ENCODE measurements around the gene FBXO45.
"Not testable (repeated sequence)": the region's sequence is repeated elsewhere in the genome, so short reads cannot be mapped to it uniquely, and the experiment has no call there.

The FBXO45 gene

DNA sequence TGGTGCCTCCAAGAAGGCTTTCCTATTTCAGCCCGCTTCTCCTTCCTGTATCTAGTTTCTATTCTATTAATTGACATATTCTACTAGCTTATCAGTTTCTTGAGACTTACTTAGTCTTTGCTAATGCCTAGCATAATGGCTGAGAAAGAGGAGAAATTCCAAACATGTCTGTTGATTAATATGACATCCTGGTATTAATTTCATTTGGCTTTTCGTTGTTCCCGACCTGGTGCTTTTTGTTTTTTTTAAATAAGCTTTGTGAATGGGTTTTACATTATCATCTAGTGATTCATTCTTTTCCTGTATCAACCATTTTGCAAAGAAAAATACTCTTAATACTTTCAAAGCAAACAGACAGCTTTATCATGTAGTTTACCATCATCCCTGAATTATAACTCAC, 13.2 kb upstream of the FBXO45 start:
- no peak for DNase-seq (ENCODE audit: low read depth in 2 of 3, low spot score in 2 of 3)

DNA sequence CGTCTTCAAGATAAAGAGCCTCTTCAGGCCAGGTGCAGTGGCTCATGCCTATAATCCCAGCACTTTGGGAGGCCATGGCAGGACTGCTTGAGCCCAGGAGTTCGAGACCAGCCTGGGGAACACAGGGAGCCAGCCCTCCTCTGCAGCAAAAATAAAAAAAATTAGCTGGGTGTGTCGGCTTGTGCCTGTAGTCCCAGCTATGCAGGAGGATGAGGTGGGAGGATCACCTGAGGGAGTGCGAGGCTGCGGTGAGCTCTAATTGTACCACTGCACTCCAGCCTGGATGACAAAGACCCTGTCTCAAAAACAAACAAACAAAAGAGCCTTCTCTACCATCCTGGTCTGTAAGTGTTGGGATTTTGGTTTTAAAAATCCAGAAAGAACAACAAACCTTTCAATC, 11.2 kb upstream of the FBXO45 start:
- no peak for DNase-seq (ENCODE audit: low read depth in 2 of 3, low spot score in 2 of 3)

DNA sequence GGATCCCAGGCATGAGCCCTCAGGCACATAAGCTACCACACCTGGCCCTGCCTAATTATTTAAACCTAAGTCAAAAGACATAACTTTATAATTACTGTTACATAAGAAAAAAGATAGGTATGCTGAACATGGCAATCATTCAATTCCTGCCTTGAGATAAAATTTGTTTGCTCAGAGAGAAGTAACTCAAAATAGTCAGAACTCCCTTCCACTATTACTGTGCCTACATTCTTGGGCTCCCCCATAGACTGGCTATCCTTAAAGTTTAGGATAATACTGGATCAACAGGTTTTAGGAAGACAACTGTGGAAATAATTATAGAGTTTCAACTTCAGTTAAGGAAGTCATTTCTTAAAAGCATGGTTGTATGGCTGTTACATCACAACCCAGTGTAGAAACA, 10.0 kb upstream of the FBXO45 start:
- DNase-seq (ENCODE audit: low read depth in 2 of 3, low spot score in 2 of 3) = no peak

DNA sequence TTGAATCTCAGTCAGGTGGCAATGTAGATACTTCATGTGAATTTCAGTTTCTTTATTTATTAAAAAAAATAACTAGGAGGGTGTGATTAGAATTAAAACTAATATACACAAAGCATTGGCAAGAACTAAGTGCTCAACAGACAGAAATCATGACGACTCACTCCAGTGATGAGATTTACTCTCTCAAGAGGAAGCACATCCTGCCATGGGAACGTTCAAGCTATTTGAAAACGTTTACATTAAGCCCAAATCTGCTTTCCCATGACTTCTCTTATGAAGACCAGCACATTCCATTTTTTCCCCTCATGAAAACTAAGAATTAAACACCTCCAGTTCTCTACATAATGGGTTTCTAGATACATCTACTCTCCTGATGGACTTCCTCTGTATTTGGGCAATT, 8.6 kb upstream of the FBXO45 start:
- DNase-seq (ENCODE audit: low read depth in 2 of 3, low spot score in 2 of 3) = no peak

DNA sequence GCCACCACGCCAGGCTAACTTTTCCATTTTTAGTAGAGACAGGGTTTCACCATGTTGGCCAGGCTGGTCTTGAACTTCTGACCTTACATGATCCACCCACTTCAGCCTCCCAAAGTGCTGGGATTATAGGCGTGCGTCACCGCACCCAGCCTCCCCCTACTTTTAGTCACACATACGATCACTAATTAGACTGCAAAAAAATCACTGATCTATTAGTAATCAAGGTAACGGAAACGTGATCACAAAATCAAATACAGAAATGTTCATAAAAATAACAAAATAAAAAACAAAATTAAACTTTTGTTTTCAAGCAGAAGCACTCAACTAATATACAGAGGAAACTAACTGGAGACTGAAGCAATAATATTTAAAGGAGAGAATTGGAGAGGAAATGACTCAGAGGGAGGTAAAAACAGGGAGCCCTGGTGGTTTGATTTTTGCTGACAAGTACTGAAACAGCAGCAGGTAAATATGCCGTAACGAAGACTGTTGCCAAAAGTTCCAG, 4.7 kb upstream of the FBXO45 start:
- DNase-seq (ENCODE audit: low read depth in 2 of 3, low spot score in 2 of 3) = no peak

DNA sequence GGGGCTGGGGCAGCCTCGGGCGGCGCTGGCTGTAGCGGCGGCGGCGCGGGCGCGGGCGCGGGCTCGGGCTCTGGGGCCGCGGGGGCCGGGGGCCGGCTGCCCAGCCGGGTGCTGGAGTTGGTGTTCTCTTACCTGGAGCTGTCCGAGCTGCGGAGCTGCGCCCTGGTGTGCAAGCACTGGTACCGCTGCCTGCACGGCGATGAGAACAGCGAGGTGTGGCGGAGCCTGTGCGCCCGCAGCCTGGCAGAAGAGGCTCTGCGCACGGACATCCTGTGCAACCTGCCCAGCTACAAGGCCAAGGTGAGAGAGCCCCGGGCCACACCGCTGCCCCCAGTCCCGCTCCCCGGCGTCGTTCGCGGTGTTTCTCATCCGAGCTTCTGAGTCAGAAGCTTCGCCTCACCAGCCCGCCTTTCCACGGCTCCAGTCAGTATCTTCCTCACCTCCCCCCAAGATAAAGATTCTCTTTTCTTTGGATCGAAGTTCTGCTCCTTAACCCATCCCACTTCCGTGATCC, 600 bp downstream of the FBXO45 start:
- DNase-seq (ENCODE audit: low read depth in 2 of 3, low spot score in 2 of 3) = peak in 1 of 3 experiments; percentile 24

DNA sequence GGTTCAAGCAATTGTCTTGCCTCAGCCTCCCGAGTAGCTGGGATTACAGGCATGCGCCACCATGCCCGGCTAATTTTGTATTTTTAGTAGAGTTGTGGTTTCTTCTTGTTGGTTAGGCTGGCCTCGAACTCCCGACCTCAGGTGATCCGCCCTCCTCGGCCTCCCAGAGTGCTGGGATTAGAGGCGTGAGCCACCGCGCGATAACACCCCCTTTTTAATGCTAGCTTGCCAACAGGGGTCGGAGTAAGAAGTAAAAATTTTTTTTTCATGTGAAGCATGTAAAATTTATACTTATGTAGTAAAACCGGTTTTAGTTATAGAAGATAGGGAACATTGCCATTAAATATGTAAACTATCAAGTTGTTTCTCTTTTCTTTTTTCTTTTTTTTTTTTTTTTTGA, 1.9 kb downstream of the FBXO45 start:
- DNase-seq (ENCODE audit: low read depth in 2 of 3, low spot score in 2 of 3) = not testable (repeated sequence)

DNA sequence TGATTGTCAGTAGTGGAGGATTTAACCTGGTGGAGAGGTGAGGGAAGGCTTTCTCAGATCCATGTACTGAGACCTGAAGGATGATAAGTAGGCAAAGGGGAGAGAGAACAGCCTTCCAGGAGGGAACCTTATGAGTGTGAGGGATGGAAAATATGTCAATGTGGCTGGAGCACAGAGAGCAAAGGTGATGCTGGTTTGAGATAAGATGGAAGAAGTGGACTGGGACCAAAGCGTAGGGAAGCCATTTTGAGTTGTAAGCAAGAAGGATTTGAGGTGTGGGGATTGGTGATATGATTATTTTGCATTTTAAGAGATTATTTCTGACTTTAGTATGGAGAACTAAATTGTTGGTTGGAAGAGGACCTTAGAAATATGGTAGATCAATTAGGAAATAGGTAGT, 3.9 kb downstream of the FBXO45 start:
- no peak for DNase-seq (ENCODE audit: low read depth in 2 of 3, low spot score in 2 of 3)

DNA sequence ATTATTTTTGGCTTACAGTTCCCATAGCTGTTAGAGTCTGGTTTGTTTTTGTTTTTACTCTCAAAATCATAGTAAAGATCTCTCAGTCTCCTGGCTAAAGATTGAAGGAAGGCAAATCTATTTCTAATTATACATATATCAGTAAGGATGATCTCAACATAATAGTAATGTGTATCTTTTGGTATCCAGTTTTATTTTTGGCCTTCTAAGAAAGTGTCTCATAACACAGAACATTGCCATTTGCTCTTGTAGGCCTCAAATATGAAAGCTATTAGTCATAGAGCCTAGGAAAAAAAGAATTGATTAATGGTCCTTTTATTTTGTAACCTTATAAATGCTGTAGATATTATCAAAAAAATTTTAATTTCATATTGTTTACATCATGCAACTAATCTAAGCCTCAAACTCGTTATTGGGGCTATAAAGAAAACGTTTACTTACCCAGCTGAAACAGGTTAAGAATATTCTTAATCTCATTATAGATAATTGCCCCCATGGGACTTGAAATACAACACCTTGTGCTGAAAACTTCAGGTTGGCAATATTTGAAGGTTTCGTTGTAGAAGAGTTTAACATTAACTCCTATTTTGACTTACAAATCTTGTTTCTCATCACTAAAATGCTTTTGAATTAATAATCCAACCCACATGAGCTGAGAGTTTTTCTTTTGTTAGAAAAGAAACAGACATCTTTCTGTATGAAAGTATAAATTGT, 16.7 kb downstream of the FBXO45 start:
- no peak for DNase-seq (ENCODE audit: low read depth in 2 of 3, low spot score in 2 of 3)

DNA sequence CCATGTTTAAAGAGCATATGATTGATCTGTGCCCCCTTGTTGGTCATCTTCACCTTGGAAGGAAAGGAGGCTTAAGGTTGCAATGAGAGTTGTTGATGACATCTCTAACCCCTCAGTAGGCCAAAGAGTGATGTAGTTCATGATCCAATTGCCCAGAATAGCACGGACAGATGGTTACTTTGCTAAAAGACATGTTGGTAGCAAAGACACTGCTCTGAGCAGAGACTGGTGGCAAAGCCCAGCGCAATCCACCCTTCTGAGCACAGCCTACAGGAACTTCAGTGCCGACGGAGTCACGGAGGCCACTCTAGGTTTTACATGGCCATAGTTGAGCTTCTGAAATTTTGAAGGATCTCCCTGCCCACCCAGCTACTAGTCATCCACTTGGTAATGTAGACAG, 21.8 kb downstream of the FBXO45 start:
- DNase-seq (ENCODE audit: low read depth in 2 of 3, low spot score in 2 of 3) = no peak

DNA sequence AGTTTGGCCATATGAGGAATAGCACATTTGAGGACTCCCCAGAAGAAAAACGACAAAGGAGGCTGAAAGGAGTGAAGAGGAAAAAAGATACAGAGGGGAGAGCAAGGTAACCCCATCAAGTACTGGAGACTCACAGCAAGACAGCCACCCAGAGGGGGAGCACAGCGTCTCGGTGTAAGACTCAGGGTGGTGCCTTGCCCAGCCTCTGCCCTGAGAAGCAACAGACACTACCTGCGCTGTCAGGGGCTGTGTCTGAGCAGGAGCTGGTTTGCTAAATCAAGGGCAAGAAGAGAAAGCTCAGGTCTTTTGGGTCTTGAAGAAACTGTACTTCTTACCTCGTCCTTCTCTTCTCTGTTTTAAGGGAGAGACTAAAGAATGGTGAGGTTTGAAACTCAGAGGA, 27.9 kb downstream of the FBXO45 start:
- DNase-seq (ENCODE audit: low read depth in 2 of 3, low spot score in 2 of 3) = no peak

DNA sequence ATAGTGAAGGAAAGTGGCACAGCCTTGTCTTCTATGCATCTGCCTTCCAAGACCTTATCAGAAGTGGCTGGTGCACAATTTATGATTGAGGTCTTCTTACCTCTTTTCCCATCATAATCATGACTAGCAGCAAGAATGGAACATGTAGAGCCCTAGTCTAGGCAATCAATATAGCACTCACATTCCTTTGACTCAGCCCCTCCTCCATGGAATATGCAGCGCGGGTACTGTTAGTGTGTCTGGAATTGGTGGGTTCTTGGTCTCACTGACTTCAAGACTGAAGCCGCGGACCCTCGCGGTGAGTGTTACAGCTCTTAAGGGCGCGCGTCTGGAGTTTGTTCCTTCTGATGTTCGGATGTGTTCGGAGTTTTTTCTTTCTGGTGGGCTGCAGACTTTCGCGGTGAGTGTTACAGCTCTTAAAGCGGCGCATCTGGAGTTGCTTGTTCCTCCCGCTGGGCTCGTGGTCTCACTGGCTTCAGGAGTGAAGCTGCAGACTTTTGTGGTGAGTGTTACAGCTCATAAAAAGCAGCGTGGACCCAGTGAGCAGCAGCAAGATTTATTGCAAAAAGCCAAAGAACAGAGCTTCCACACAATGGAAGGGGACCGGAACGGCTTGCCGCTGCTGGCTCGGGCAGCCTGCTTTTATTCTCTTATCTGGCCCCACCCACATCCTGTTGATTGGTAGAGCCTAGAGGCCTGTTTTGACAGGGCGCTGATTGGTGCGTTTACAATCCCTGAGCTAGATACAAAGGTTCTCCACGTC, 29.7 kb downstream of the FBXO45 start:
- DNase-seq (ENCODE audit: low read depth in 2 of 3, low spot score in 2 of 3) = not testable (repeated sequence)

DNA sequence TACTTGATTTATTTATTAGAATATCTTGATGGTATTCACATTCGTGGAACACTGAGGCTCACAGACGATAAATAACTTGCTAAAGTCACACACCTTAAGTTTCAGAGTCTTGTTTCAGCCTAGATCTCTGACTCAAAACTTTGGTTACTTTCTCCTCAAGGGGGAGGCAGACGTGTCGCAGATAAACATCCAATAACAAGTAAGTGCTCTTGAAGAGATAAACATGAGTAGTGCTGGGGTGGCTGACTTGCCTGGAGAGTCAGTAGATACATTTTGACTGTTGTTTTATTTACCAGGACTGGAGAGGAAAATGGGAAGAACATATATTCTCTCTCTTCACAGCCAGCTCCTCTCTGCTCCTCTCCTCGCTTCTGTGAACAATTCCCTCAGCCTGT, 31.3 kb downstream of the FBXO45 start:
- DNase-seq (ENCODE audit: low read depth in 2 of 3, low spot score in 2 of 3) = no peak

DNA sequence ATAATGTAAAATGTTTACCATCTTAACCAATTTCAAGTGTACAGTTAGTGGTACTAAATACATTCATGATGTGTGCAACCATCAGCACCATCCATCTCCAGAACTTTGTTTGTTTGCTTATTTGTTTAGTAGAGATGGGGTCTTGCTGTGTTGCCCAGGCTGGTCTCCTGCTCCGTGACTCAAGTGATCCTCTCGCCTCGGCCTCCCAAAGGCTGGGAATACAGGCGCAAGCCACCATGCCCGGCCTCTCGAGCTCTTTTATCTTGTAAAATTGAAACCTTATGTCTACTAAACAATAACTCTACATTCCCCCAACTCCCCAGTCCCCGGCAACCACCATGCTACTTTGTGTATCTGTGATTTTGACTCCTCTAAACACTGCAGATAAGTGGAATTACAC, 31.9 kb downstream of the FBXO45 start:
- DNase-seq (ENCODE audit: low read depth in 2 of 3, low spot score in 2 of 3) = no peak

DNA sequence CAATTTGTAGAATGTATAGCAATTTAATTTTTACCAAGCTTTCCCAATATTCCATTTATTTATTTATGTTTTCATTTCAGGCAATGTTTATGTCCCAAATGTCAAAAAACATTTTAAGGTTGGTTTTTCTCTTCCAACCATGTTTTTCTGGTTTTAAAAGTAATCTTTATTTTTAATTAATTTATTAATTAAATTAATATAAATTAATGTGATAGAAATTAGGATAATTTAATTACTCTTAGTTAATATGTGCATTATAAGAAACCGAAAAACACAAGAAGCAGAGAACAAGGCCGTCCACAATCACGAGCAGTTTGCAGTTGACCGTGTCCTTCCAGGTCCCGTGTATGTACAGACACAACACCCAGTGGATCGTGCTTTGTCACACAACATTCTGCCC, 34.2 kb downstream of the FBXO45 start:
- DNase-seq (ENCODE audit: low read depth in 2 of 3, low spot score in 2 of 3) = no peak

DNA sequence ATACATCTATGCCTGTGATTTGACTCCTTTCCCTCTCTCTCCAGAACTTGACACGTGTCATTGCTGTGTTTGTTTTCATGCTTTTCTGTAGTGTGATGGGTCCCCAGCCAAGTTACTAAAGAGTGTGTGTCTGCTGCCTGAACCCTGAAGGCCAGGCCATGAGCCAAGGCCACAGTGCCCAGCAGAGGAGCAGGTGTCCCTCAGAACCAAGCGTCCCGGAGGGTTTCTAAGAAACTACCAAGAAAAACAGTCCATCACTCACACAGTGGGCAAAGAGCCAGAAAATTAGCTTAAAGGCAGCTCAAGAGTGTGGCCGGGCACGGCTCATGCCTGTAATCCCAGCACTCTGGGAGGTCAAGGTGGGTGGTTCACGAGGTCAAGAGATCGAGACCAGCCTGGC, 35.2 kb downstream of the FBXO45 start:
- no peak for DNase-seq (ENCODE audit: low read depth in 2 of 3, low spot score in 2 of 3)

DNA sequence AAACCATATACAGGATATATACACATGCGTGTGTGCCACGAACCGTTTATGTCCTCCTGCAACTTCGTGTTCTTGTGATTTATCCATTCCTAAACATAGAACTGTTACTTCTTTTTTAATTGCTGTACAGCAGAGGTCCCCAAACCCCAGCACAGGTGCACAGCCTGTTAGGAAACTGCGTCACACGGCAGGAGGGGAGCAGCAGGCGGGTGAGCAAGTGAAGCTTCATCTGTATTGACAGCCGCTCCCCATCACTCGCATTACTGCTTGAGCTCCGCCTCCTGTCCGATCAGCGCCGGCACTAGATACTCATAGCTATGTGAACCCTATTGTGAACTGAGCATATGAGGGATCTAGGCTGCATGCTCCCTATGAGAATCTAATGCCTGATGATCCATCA, 36.1 kb downstream of the FBXO45 start:
- no peak for DNase-seq (ENCODE audit: low read depth in 2 of 3, low spot score in 2 of 3)

DNA sequence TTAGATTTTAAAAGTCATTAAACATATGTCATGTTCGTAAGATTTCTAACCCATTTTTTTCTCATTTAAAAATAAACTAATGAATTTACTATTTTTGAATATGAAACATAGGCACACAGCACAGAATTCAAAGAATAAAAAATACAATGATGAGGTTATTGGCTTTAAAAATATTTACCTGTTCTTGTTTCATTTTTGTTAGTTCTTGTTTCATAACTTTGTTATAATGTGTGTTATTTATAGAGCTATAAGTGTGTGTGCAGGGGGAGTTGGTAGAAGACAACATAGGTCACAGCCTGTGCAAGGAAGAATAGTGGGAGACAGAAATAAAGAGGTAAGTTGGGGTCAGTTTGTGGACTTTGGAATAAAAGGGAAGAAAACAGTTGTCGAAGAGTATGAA, 40.2 kb downstream of the FBXO45 start:
- no peak for DNase-seq (ENCODE audit: low read depth in 2 of 3, low spot score in 2 of 3)

DNA sequence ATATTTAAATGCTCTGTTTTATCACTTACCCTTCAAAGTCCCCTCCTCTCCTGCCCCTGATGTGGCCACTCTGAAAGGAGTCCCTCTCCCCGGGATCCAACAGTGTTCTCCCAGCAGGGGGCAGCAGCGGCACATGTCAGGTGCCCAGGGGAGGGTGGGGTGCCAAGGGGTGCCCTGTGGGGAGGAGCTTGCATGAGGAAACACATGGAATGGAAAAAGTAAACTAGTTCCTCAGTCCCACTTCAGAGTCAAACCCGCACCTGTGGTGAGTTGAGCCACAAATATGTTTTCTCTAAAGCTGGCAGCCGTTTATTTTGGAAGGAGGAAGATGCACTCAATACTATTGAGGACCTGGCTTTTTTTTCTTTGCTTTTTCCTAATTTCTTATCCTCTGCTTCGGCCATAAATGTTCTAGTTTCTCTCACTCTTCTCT, 40.9 kb downstream of the FBXO45 start:
- peak; percentile 82 to 99 (median 98) for DNase-seq (ENCODE audit: low read depth in 2 of 3, low spot score in 2 of 3)

DNA sequence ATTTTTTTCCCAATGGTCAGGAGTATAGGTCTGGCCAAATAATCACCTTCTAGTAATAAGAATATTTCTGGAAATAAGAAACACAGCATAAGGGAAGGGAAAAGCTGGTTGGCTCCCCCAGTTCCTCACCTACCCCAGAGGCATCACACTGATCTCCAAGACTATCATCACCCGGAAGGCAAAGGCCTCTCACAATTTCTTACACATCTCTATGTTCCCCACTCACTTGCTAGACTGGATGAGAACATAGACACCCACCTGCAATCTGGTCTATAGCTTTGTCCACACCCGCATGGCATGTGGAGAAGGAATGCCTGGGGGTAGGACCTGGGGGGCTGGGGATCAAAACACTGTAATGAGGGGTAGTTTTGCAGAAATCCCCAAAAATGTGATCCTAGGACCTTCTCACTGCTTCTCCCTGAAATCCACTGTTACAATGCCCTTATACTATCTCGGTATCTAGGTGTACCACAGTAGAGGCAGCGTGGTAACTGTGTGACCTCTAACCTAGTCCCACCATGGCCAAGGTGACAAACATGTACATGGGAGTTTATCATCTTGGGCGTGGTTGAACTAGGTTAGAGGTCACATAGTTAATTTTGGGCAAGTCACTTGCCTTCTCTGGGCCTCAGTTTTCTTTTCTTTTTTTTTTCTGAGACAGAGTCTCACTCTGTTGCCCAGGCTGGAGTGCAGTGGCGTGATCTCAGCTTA, 41.5 kb downstream of the FBXO45 start:
- no peak for DNase-seq (ENCODE audit: low read depth in 2 of 3, low spot score in 2 of 3)

DNA sequence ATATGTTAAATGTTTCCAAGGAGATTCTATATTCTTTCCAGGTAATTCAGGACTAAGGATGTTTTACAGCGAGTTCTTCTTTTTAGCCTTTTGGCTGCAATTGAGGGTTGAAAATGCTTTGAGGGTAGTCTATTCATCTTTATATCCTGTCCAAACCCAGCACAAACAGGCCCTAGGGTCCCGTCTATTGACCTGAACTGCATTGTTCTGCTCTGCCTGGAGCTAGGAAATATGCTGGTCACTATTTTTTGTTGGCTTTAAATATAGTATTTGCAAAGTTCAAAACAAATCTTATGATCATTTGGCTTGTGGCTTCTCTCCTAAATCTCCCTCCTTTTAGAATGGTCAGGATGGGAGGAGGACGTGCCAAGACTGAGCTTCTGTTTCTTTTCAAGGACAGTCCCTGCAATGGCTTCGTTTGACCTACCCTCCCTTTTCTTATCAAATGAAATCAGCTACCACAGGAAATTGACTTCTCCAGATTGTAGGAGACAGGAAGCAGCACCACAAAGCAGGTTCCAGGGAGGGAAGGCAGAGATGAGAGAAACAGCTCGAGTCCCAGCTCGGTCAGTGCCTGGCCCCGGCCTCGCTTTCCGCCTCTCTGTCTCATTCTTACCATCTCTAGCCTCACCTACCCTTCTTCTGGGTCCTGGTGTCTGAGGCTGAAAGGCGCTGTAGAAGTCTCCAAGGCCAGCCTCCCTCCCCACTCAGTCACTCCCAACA, 43.5 kb downstream of the FBXO45 start:
- DNase-seq (ENCODE audit: low read depth in 2 of 3, low spot score in 2 of 3) = no peak
